Activated CD4-positive, alpha-beta memory T cell treated with anti-CD3 and anti-CD28 coated beads for 36 hours (primary cell): ENCODE results near the gene EN2. TPM values are rescaled to one million over a fixed set of nuclear protein-coding genes. Genes with fewer than 3 reads are reported as not detected.

Experiments used
- CTCF ChIA-PET: fragments of 350-600 bp; sonication (Branson Sonifier 250); formaldehyde crosslinking; loops from one replicate; lab custom pipeline; 2021; ENCODE audit warnings: antibody characterized with exemption, inconsistent platforms; lab: Charles Lee
- POLR2A ChIA-PET: fragments of 350-600 bp; sonication (Branson Sonifier 250); formaldehyde crosslinking; loops from one replicate; lab custom pipeline; 2021; ENCODE audit warnings: antibody characterized with exemption; lab: Charles Lee
- DNase-seq: peaks from one replicate; pipeline ENCODE4 v3.0.0-alpha.2; 2020
- H3K27ac Mint-ChIP-seq: one replicate; pipeline ENCODE4 v1.8.0; 2021; ENCODE audit warnings: mixed read lengths
- H3K27me3 Mint-ChIP-seq: one replicate; pipeline ENCODE4 v1.8.0; 2021; ENCODE audit warnings: mixed read lengths
- H3K36me3 Mint-ChIP-seq: one replicate; pipeline ENCODE4 v1.8.0; 2021; ENCODE audit warnings: mixed read lengths
- H3K4me1 Mint-ChIP-seq: one replicate; pipeline ENCODE4 v1.8.0; 2021; ENCODE audit warnings: low read depth, mixed read lengths
- H3K4me3 Mint-ChIP-seq: one replicate; pipeline ENCODE4 v1.8.0; 2021; ENCODE audit warnings: mild to moderate bottlenecking, mixed read lengths
- H3K9me3 Mint-ChIP-seq: one replicate; pipeline ENCODE4 v1.8.0; 2021; ENCODE audit warnings: mixed read lengths
- intact Hi-C: fragments of 100-400 bp; cut with micrococcal nuclease; formaldehyde crosslinking; loops from one replicate; pipeline ENCODE4 v1.15.1; 2023
- total RNA-seq, 2 experiments: library from RNA; stranded (reverse); gene quantifications; one replicate each; pipeline ENCODE4 v1.2.3, GENCODE V29; 2021

Gene EN2
- total RNA-seq, 2 experiments from 2014 or later: not detected

DNA sequence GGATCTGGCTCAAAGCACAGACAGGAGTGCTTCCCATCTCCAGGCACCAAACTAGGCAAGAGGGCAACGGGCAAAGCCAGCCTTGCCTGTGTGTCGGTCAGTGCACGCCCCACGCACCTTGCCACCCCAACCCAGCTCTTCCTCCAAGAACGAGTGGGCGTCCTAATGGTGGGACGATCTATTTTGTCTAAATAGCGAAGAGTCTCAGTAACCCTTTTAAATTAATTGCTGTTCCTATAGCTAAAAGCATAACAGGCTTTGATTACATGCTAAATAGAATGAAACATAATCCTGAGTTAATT is 12.2 kb downstream of the EN2 start:
- no peak overlapping the region for H3K4me3 Mint-ChIP-seq
- no peak overlapping the region for H3K27ac Mint-ChIP-seq
- POLR2A ChIA-PET: no interaction called here
- peaks cover 81% of the 10 kb centered on the region for H3K27me3 Mint-ChIP-seq
- intact Hi-C loops: loop anchor here (10.0 kb wide), 1 partner anchor 265 kb away; no protein-coding TSS in a partner anchor
- no peak for DNase-seq
- H3K4me1 Mint-ChIP-seq: peaks cover 16% of the 10 kb centered on the region
- H3K36me3 Mint-ChIP-seq: no peaks in the 10 kb centered on the region
- H3K9me3 Mint-ChIP-seq: no peaks in the 10 kb centered on the region
- CTCF ChIA-PET: no interaction called here

DNA sequence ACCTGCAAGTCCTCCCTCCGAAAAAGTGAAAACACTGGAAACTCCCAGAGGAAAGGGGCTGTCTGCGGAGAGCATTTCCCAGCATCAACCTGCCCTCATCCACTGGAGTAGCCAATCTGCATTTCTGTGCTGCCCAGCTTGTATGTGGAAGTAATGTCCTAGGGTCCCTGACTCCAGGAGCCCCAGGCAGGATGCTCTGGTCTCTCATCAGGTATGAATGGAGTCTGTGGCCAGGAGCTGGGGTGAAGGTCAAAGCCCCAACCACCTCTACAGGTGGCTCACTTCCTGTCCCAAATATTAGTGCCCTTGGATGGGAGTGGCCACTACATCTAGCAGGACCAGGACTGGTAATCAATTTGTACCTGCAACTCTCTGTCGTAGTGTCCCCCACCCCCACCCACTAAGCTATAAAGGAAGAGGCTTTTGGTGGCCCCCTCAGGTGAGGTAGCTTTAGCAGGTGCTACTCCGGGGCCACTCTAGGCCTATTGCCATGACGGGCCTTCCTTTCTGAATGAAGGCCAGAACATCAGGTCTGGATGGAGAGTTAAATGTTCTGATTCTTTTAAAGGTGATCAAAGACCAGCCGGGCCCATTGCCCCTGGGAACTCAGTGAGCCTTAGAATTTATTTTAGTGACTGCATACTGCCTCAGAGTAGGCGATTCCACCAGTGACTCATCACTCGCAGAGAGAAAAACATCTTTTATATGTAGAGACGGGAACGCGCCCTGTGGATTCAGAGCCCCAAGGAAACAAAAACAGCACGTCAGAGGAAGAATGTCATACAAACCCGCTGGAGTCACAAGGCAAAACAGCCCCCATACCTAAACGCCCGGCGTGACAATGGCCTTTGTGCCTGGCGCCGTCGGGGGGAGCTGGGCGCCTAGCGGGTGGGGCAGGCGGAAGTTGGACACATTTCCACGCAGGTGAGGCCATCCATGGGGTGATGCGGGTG is 13.0 kb downstream of the EN2 start:
- peaks cover 81% of the 10 kb centered on the region for H3K27me3 Mint-ChIP-seq
- peaks cover 4% of the 10 kb centered on the region for H3K9me3 Mint-ChIP-seq
- ChIA-PET CTCF (interaction anchor here (1.2 to 1.9 kb wide), 2 partner anchors 91 to 99 kb away, joined by 3 to 4 read pairs; no protein-coding TSS in a partner anchor), POLR2A (interaction anchor here (0.7 to 1.2 kb wide), 2 partner anchors 11 to 174 kb away, joined by 3 read pairs; partner anchors contain the start of gene RBM33)
- peaks cover 14% of the 10 kb centered on the region for H3K4me1 Mint-ChIP-seq
- H3K27ac Mint-ChIP-seq: no peak overlapping the region
- no peak overlapping the region for H3K4me3 Mint-ChIP-seq
- no peak for DNase-seq
- H3K36me3 Mint-ChIP-seq: no peaks in the 10 kb centered on the region
- intact Hi-C loops: loop anchor here (10.0 kb wide), 1 partner anchor 264 kb away; no protein-coding TSS in a partner anchor

DNA sequence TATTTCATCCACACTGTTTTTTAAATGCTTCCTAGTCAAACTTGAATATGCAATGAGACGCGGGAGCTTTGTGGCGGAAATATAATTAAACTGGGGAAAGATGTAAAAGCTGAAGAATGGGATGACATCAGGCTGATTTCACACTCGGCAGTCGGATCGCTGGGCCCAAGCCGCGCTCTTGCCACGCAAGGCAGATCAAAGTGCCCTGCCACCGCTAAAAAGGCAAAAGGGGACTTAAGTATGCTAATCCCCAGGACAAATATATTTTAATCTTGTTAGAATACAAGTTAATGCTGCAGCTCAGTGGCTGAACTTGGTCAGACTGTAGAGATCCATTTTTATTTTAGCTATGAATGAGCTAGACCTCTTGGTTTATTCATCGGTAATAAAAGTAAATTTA is 13.8 kb downstream of the EN2 start:
- ChIA-PET POLR2A (interaction anchor here (1.2 kb wide), 1 partner anchor 173 kb away, joined by 3 read pairs; the partner anchor contains the start of gene RBM33), CTCF (interaction anchor here (1.2 to 1.9 kb wide), 2 partner anchors 92 to 100 kb away, joined by 3 to 4 read pairs; no protein-coding TSS in a partner anchor)
- H3K27me3 Mint-ChIP-seq: peaks cover 83% of the 10 kb centered on the region
- peaks cover 6% of the 10 kb centered on the region for H3K9me3 Mint-ChIP-seq
- intact Hi-C loops: loop anchor here (10.0 kb wide), 1 partner anchor 263 kb away; no protein-coding TSS in a partner anchor
- H3K4me3 Mint-ChIP-seq: no peak overlapping the region
- no peak overlapping the region for H3K27ac Mint-ChIP-seq
- H3K36me3 Mint-ChIP-seq: no peaks in the 10 kb centered on the region
- DNase-seq: no peak
- H3K4me1 Mint-ChIP-seq: peaks cover 12% of the 10 kb centered on the region

DNA sequence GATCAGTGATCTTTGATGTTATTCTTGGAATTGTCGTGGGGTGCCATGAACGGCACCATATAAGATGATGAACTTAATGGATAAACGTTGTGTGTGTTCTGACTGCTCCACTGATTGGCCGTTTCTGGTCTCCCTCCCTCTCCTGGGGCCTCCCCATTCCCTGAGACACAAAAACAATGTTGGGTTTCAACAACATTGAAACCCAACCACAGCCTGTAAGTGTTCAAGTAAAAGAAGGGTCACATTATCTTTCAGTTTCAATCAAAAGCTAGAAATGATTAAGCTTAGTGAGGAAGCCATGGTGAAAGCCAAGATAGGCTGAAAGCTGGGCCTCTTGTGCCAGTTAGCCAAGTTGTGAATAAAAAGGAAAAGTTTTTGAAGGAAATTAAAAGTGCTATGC is 19.5 kb downstream of the EN2 start:
- H3K4me3 Mint-ChIP-seq: no peak overlapping the region
- ChIA-PET CTCF (interaction anchor here (0.7 to 1.4 kb wide), 2 partner anchors 98 to 121 kb away, joined by 3 to 4 read pairs; no protein-coding TSS in a partner anchor), POLR2A (no interaction called here)
- peaks cover 69% of the 10 kb centered on the region for H3K27me3 Mint-ChIP-seq
- intact Hi-C loops: loop anchor here (10.0 kb wide), 1 partner anchor 257 kb away; no protein-coding TSS in a partner anchor
- DNase-seq: peak; percentile 41
- peaks cover 13% of the 10 kb centered on the region for H3K9me3 Mint-ChIP-seq
- no peaks in the 10 kb centered on the region for H3K36me3 Mint-ChIP-seq
- H3K4me1 Mint-ChIP-seq: peaks cover 14% of the 10 kb centered on the region
- no peak overlapping the region for H3K27ac Mint-ChIP-seq

DNA sequence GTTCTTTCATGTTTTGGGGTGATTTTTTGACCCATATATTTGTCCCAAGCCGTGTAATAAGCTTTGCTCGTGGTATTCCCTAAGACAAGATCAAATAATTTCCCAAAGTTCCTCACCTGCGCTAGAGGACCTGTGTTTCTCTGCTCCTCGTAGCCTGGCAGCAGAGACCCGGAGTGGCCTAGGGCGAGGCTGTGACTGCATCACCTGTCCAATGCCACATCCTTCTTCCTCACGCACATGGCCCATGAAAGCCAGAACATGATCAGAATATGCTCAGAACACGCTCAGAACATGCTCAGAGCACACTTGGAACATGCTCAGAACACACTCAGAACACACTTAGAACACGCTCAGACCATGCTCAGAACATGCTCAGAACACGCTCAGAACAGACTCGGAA is 23.8 kb downstream of the EN2 start:
- intact Hi-C loops: no loop called here
- no peak overlapping the region for H3K4me3 Mint-ChIP-seq
- peaks cover 20% of the 10 kb centered on the region for H3K4me1 Mint-ChIP-seq
- peaks cover 7% of the 10 kb centered on the region for H3K9me3 Mint-ChIP-seq
- no peak overlapping the region for H3K27ac Mint-ChIP-seq
- H3K36me3 Mint-ChIP-seq: no peaks in the 10 kb centered on the region
- H3K27me3 Mint-ChIP-seq: peaks cover 45% of the 10 kb centered on the region
- ChIA-PET CTCF (no interaction called here), POLR2A (no interaction called here)
- DNase-seq: no peak

DNA sequence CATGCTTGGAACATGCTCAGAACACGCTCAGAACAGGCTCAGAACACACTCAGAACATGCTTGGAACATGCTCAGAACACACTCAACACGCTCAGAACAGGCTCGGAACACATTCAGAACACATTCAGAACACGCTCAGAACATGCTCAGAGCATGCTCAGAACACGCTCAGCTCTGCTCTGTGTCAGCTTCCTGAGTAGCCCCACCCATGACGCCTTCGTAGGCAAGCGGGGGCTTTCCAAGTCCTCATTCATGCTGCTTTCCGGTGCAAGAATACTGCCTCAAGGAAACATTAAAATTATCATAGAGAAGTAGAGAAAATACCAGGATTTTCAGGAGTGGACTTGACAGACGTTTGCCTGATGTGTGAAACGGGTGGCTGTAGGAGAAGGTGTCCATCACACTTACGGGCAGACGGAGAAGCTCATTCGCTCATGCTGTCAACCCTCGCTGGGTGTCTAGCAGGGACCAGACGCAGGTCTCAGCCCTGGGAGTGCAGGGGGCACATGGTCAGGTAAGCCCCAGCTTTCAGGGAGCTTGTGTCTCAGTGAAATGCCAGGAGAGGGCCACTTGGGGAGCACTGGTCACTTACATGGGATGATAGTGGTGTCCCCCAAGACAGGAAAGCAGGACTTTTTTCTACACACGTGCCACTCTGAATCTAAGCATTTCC is 24.7 kb downstream of the EN2 start:
- CTCF ChIA-PET: no interaction called here
- POLR2A ChIA-PET: interaction anchor here (0.6 kb wide), 1 partner anchor 12 kb away, joined by 3 read pairs; no protein-coding TSS in a partner anchor
- Mint-ChIP-seq H3K36me3 (no peaks in the 10 kb centered on the region), H3K9me3 (peaks cover 7% of the 10 kb centered on the region), H3K27ac (no peak overlapping the region), H3K27me3 (peaks cover 44% of the 10 kb centered on the region), H3K4me3 (no peak overlapping the region), H3K4me1 (peaks cover 13% of the 10 kb centered on the region)
- intact Hi-C loops: no loop called here
- peak; percentile 43 for DNase-seq

DNA sequence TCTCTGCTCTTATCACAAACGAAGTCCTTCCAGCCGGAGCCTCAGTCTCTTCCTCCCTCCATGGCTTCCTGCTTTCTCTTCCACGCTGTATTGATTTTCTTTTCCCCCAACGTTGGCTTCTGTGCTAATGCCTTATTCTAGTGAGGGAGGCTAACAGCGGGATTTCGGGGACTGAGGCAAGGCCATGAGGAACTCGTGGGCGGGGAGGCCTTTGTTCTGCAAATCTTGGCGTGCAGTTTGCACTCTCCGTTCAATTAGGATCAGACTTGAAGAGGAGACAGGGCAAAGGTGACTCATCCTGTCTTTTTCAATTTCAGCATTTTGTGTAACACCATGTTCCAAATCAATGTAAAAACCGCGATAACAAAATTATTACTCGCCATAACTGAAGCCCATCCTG is 25.3 kb downstream of the EN2 start:
- intact Hi-C loops: no loop called here
- POLR2A ChIA-PET: no interaction called here
- CTCF ChIA-PET: no interaction called here
- peaks cover 10% of the 10 kb centered on the region for H3K4me1 Mint-ChIP-seq
- no peak for DNase-seq
- peak overlapping the region; percentile 36 for H3K4me3 Mint-ChIP-seq
- H3K36me3 Mint-ChIP-seq: no peaks in the 10 kb centered on the region
- H3K27ac Mint-ChIP-seq: peak overlapping the region; percentile 30
- peaks cover 7% of the 10 kb centered on the region for H3K9me3 Mint-ChIP-seq
- H3K27me3 Mint-ChIP-seq: peaks cover 45% of the 10 kb centered on the region

DNA sequence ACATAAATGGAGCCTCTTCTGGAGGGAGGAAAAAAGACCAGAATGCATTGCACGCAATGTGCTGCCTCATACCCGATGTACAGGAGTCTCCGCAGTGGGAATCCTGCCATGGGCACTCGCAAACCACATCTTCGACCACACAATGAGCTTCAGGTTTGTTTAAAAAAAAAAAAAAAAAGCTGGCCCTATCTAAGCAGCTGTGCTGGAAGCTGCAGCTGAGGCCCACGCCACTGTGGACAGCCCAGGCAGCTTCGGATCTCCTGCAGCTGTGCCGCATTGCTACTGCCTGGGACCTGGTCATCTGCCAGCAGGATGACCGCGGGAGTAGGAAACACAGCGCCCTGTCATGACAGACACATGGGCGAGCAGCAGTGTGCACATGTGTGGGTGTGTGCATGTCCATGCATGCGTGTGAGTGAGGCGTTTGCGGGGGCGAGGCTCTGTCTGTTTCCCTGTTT is 26.0 kb downstream of the EN2 start:
- CTCF ChIA-PET: no interaction called here
- DNase-seq: no peak
- peaks cover 42% of the 10 kb centered on the region for H3K27me3 Mint-ChIP-seq
- no peak overlapping the region for H3K4me3 Mint-ChIP-seq
- peaks cover 10% of the 10 kb centered on the region for H3K4me1 Mint-ChIP-seq
- POLR2A ChIA-PET: no interaction called here
- H3K36me3 Mint-ChIP-seq: no peaks in the 10 kb centered on the region
- intact Hi-C loops: no loop called here
- H3K27ac Mint-ChIP-seq: no peak overlapping the region
- peaks cover 7% of the 10 kb centered on the region for H3K9me3 Mint-ChIP-seq

DNA sequence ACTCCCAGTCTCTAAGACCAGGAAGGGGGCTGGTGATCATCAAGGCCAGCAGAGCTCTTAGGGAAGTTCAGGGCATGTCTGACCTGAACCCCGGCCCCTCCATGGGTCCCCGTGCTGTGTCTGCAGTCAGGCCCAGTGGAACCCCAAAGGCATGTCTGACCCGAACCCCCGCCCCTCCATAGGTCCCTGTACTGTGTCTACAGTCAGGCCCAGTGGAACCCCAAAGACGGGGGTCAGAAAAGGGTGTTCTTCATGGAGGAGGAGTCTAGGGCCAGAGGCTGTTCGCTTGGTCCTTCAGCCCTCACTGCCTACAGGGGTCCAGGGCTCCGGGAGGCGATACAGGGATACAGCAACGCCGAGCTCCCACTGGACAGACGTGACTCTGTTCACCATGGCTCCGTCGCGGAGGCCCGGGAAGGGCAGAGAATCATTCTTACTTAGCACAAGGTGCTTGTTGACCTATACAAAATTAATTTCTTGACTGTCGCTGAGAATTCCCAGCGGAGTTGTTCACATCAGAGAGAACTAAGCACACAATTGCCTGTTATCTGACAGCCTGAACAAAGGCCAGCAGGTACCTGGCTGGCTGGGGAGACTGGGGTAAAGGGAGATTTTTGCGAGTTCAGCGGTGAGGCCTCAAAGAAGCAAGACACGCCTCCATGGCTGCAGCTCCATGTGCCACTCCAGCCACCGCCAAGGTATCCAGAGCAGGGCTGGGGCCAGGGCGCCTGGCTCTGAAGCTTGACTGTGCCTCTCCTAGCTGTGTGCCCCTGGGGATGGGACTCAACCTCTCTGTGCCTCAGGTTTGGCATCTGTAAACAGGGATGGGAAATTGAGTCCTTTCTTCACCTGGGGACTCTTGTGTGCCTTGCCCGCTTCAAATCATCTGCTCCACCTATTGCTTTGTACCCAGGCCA is 26.8 kb downstream of the EN2 start:
- H3K9me3 Mint-ChIP-seq: peaks cover 7% of the 10 kb centered on the region
- no peak overlapping the region for H3K27ac Mint-ChIP-seq
- H3K36me3 Mint-ChIP-seq: no peaks in the 10 kb centered on the region
- peaks cover 10% of the 10 kb centered on the region for H3K4me1 Mint-ChIP-seq
- intact Hi-C loops: no loop called here
- CTCF ChIA-PET: no interaction called here
- POLR2A ChIA-PET: no interaction called here
- no peak overlapping the region for H3K4me3 Mint-ChIP-seq
- H3K27me3 Mint-ChIP-seq: peaks cover 44% of the 10 kb centered on the region
- DNase-seq: no peak

DNA sequence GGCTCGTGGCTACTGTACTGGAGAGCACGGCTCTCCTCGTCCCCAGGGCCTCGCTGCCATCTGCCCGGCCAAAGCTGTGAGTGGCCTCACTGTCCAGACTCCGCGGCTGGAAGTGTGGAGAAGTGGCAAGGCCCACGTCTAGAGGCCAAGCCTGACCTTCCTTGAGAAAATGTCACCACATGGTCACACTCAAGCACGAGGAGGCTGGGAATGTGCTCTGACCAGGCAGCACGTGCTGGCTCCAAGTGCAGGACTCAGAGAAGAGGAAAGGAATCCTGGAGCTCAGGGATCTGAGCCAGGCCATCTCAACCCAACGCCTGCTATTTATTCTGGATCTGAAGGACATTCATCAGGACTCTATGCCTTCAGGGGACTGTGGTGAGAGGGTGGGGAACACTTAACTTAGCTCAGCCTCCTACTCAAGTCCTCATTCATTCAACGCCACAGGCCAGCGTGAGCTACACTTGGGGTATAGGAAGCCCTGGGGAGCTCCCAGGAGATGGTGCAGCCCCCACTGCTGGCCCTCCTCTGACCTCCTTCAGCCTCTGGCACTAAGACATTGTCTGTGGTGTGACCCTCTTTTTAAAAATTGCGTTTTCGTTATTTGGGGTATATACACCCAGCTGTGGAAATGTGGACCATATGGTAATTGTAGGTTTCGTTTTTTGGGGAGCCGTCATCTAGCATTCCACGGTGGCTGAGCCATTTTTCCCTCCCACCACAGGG is 29.0 kb downstream of the EN2 start:
- H3K9me3 Mint-ChIP-seq: peaks cover 5% of the 10 kb centered on the region
- DNase-seq: no peak
- H3K4me3 Mint-ChIP-seq: no peak overlapping the region
- intact Hi-C loops: no loop called here
- peaks cover 44% of the 10 kb centered on the region for H3K27me3 Mint-ChIP-seq
- POLR2A ChIA-PET: no interaction called here
- no peak overlapping the region for H3K27ac Mint-ChIP-seq
- peaks cover 19% of the 10 kb centered on the region for H3K4me1 Mint-ChIP-seq
- no peaks in the 10 kb centered on the region for H3K36me3 Mint-ChIP-seq
- CTCF ChIA-PET: interaction anchor here (1.2 kb wide), 1 partner anchor 112 kb away, joined by 3 read pairs; no protein-coding TSS in a partner anchor
